GM12878 (cell line): ENCODE measurements around the gene SERPING1. TPM values are rescaled to one million over a fixed set of nuclear protein-coding genes. Genes with fewer than 3 reads are reported as not detected.

Source experiments
- CEBPZ ChIP-seq: fragments of 150-350 bp; IDR thresholded peaks from 2 replicates; pipeline ENCODE4 v1.6.1; 2016; ENCODE audit warnings: low read depth, low read length
- E2F4 ChIP-seq: IDR thresholded peaks from 2 replicates; pipeline ENCODE4 v1.6.1; 2012; ENCODE audit warnings: low read depth, low read length, improper control_type of control experiment
- E4F1 ChIP-seq: fragments of 450-650 bp; IDR thresholded peaks from 2 replicates; pipeline ENCODE4 v1.6.1; 2018; ENCODE audit warnings: borderline replicate concordance, mild to moderate bottlenecking; ENCODE audit not compliant: partially characterized antibody
- YBX1 ChIP-seq: fragments of 450-650 bp; IDR thresholded peaks from 2 replicates; pipeline ENCODE4 v1.6.1; 2016; ENCODE audit warnings: antibody characterized with exemption
- ZBTB4 ChIP-seq: fragments of 450-650 bp; formaldehyde crosslinking; IDR thresholded peaks from 2 replicates; pipeline ENCODE4 v1.4.0; 2022; ENCODE audit warnings: mild to moderate bottlenecking, moderate library complexity
- polyA plus RNA-seq, 11 experiments: library from polyadenylated mRNA; depleted of rRNA in 4 of 11; unstranded in 6 of 11; stranded (reverse) in 5 of 11; fragments of >200 nt; fragmentation: Nextera tagmentation in 4 of 11; fragmentation: Illumina TruSeq in 1 of 11; extraction: Ambion mirVana in 4 of 11; extraction: Trizol in 1 of 11; gene quantifications; 1 replicate in 1 of 11; 2 replicates in 10 of 11; pipeline versions ENCODE4 v1.2.1 to v1.2.3, GENCODE V29; 2011 to 2016; ENCODE audit warnings: inconsistent platforms in 2 of 11, missing spikeins in 2 of 11, low read depth in 1 of 11
- total RNA-seq, 4 experiments: library from RNA; depleted of rRNA in 3 of 4; stranded (reverse); fragments of >200 nt in 3 of 4; fragmentation: Illumina TruSeq in 1 of 4; extraction: Trizol in 1 of 4; gene quantifications; 2 replicates each; pipeline versions ENCODE4 v1.2.1 to v1.2.3, GENCODE V29; 2013 to 2021

SERPING1 gene
- total and polyA plus RNA-seq, 10 of the 15 experiments (the other 5 are each of a cell fraction or from before 2014, with no cell fraction given) = 0.24 to 1.4 TPM; not detected in 8

- TF ChIP-seq CEBPZ = no peak
- no peak for TF ChIP-seq E2F4
- no peak for TF ChIP-seq YBX1
- TF ChIP-seq ZBTB4 (CRISPR knock-in tag) = no peak
- no peak for TF ChIP-seq E4F1
Measured at GRCh38 chr11:57560146-57560545, 37.3 kb upstream of the SERPING1 start (continued).
